HG03432 (cell line): Measurements from ENCODE around the gene CNTLN.
A peak's percentile ranks its signal among the peaks of the same experiment; 100 is the strongest.
"Not testable (repeated sequence)": the region's sequence is repeated elsewhere in the genome, so short reads cannot be mapped to it uniquely, and the experiment has no call there.

Experiments
- ATAC-seq: cut with Tn5 transposase; IDR thresholded peaks from one replicate; pipeline ENCODE4 v1.9.1; 2021; ENCODE audit warnings: mild to moderate bottlenecking, moderate library complexity; ENCODE audit not compliant: unreplicated experiment

The CNTLN gene

GRCh38 chr9:17486396-17486795 is 351.6 kb downstream of the CNTLN start:
- no peak for ATAC-seq

GRCh38 chr9:17487467-17487866 is 352.6 kb downstream of the CNTLN start:
- no peak for ATAC-seq

DNA sequence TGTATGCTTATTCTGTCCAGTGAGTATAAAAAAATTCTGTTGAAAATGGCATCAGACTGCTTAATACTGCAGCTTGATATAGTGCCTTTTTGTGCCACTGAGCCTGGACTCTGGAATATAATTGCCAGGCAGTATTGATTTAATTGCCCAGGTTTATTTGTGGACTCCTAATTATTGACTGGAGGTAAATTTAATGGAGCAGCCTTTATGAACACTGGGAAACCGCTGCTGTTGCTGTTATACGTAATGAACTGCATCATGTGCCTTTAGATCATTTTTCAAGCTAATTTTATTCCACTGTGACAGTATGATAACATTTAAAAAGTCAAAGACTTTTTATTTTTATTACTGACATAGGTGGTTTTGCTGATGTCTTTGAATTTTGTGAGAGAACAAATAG is 353.8 kb downstream of the CNTLN start:
- no peak for ATAC-seq

DNA sequence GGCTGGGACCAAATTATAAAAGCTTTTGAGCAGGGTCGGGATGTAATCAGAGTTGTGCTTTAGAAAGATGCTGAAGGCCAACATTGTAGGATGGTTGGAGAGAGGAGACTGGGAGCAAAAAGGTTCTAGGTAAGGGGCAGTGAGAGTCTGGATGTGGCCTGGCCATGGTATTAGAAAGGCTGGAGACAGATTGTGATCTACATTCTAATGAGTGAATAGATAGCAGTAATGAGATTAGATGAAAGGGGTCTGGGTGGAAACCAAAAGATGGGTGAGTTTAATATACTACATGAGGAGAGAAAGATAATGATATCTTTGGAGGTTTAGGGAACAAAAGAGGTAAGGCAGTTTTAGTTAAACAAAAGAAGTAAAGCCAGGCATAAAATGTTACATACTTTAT is 355.3 kb downstream of the CNTLN start:
- ATAC-seq: no peak

DNA sequence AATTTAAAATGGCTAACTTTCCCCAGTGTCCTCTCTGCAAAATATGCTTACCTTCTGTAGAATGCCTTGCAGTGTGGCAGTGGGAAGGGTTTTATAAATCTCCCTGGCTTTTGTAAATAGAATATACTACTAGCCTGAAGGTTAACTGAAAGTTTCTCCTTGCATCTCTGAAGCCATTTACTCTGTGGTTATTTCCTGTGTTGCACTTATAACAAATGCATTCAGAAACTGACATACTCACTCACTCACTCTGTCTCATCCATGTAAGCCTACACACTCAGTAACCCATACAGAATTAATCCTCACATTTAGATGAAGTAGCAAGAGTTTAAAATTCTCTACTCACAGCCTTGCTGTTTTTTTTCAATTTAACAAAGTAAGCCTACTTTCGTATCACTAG is 356.9 kb downstream of the CNTLN start:
- ATAC-seq: no peak

GRCh38 chr9:17503196-17503595 is 368.4 kb downstream of the CNTLN start:
- ATAC-seq: no peak

DNA sequence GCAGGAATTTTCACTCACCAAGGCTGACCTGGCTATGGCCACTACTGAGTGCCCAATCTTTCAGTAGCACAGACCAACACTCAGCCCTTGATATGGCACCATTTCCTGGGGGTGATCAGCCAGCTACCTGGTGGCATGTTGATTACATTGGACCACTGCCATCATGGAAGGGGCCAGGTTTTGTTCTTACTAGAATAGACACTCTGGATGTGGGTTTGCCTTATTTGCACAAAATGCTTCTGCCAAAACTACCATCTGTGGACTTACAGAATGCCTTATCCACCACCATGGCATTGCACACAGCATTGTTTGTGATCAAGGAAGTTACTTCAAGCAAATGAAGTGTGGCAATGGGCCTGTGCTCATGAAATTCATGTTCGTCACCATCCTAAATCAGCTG is 374.3 kb downstream of the CNTLN start:
- no peak for ATAC-seq

DNA sequence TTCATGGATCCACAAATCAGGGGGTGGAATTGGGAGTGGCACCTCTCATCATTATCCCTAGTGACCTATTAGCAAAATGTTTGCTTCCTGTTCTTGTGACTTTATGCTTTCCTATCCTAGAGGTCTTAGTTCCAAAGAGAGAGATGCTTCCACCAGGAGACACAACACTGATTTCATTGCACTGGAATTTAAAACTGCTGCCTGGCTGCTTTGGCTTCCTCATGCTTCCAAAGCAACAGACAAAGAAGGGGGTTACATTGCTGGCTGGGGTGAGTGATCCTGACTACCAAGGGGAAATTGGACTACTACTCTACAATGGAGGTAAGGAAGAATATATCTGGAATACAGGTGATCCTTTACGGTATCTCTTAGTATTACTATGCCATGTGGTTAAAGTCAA is 374.9 kb downstream of the CNTLN start:
- no peak for ATAC-seq

DNA sequence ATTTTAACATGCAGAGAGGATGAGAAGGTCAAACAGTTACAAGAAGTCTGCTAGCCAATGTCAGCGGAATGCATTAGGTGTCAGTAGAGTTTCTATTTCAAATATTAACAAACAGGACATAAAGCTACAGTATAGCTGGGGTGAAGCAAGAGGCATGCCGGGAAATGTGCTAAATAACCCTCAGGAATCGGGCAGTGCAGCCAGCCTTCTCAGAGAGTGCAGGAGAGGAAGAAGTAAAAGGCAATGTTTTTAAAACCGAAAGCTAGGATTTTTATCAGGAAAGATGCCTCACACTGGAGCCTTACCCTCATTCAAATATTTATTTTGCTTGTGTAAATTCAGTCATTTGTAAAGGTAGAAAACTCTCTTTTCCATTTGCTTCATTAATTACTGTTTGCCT is 384.9 kb downstream of the CNTLN start:
- ATAC-seq: no peak

DNA sequence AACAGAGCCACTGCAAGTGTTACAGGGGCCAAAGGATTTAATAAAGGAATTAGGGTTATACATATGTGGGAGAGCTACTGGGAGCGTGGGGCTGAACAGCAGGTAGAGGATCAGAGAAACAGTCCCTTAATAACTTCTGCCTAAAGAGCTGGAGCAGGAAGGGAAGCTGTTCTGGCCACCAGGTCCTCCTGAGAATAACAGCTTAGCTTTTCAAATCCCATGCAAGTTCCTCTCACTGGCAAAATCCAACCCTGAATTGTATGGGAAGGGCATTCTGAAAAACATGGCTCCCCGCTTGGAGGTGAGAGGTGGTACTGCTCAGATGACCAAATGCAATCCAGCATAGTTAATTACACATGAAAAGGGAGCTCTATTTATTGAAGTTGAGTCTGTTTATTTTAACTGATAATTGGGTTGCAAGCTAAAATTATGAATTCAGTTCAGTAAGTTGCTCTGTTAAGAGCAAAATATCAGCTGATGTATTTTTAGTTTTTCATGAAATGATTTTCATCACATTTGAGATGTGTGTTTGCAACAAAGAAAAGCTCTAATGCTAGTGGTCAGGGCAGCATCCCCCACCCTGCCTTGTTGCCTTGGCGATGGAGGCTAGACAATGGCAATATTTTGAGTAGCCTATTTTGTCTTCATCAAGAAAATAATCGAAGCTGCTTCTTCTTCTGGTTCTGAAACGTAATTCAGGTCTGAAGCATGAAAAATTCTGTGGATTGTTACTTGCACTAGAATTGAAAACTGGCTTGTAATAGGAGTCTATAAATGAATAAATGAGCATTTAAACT is 385.6 kb downstream of the CNTLN start:
- ATAC-seq: no peak

DNA sequence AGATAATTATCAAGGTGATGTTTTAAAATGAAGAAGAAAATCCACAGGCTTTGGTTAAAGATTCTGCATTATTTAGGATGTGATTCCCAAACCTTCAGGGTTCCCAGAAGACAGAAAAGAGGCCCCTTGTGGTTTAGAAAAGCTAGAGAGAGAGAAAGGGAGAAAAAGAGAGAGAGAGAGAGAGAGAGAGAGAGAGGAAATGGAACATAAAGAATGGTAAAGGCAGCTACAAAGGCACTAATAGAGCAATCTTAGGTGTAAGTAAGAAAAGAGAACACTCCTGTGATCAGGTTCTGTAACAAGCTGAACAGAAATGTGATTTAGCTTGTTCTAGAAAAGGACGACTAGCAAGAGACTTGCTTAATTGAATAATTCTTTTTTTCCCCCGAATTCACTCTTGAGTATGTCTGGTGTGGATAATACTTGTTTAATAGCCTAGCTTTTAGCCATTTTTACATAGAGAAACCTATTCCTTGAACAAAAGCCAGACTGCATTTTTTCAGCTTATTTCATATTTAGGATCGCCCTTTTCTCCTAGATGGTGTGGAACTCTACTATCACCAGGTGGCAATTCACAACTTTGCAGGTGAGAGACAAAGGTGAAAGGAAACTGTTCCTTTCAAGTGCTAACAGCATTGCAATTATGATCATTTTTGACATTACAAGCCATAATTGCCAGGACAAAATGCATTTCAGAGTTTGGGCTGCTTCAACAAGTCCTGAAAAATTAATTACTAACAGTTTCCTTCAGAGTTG is 386.4 kb downstream of the CNTLN start:
- no peak for ATAC-seq

DNA sequence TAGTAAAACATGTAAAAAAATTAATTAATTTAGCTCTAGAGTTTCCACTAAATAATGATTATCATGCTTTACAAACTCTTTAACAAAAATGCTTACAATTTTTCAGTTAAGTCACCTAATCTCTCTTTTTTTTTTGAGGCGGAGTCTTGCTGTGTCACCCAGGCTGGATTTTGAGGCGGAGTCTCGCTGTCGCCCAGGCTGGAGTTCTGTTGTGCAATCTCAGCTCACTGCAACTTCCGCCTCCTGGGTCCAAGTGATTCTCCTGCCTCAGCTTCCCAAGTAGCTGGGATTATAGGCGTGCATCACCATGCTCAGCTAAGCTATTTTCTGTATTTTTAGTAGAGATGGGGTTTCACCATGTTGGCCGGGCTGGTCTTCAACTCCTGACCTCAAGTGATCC is 391.9 kb downstream of the CNTLN start:
- not testable (repeated sequence) for ATAC-seq

DNA sequence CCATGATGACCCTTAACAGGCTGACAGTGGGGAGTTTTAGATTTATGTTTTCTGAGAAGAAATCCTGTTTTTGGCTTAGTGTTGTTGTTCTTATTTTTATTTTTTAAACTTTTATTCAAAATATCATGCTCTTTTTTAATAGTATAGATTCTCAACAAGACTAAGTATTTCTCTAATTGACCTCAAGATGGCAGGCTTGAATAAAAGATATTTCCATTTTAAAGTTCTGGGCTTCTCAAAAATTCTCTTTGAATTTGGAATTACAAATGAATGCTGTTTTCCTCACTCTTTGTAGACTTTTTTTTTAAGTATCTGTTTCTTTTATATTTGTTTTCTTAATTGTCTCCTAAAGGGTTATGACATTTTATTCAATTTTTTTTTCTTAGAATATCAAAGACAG is 394.0 kb downstream of the CNTLN start:
- ATAC-seq: no peak

GRCh38 chr9:17531642-17532254 is 396.9 kb downstream of the CNTLN start:
- ATAC-seq: peak; percentile 91

- no peak for ATAC-seq
Observed at GRCh38 chr9:17532461-17532860, 397.6 kb downstream of the CNTLN start.

GRCh38 chr9:17535176-17535575 is 400.3 kb downstream of the CNTLN start:
- no peak for ATAC-seq

DNA sequence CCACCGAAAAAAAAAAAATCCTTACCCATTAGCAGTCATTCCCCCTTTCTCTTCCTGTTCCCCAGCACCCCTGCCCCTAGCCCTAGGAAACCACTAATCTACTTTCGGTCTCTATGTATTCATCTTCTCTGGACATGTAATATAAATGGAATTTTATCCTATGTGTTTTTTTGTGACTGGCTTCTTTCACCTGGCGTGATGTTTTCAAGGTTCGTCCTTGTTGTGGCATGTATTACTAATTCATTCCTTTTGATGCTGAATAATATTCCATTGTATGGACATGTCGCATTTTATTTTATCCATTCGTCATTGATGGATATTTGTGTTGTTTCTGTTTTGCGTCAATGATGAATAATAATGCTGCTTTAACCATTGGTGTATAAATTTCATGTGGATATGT is 401.2 kb downstream of the CNTLN start:
- no peak for ATAC-seq

GRCh38 chr9:17551023-17551422 is 416.2 kb downstream of the CNTLN start:
- no peak for ATAC-seq
